Ecto neural progenitor cell (in vitro differentiated cells): ENCODE data around the gene BCL2.
"Not testable (repeated sequence)": the region's sequence is repeated elsewhere in the genome, so short reads cannot be mapped to it uniquely, and the experiment has no call there.

Experiments used
- DNase-seq: peaks from one replicate; pipeline ENCODE4 v3.0.0-alpha.2; 2018; ENCODE audit warnings: low spot score

BCL2 gene

GRCh38 chr18:63319383-63320122 is at the start of gene BCL2:
TSS of gene BCL2 (minus strand) at chr18:63319769.
- peak; percentile 51 for DNase-seq

- DNase-seq: no peak
These were observed 49.0 kb upstream of the BCL2 start for GRCh38 chr18:63368611-63369010.

DNA sequence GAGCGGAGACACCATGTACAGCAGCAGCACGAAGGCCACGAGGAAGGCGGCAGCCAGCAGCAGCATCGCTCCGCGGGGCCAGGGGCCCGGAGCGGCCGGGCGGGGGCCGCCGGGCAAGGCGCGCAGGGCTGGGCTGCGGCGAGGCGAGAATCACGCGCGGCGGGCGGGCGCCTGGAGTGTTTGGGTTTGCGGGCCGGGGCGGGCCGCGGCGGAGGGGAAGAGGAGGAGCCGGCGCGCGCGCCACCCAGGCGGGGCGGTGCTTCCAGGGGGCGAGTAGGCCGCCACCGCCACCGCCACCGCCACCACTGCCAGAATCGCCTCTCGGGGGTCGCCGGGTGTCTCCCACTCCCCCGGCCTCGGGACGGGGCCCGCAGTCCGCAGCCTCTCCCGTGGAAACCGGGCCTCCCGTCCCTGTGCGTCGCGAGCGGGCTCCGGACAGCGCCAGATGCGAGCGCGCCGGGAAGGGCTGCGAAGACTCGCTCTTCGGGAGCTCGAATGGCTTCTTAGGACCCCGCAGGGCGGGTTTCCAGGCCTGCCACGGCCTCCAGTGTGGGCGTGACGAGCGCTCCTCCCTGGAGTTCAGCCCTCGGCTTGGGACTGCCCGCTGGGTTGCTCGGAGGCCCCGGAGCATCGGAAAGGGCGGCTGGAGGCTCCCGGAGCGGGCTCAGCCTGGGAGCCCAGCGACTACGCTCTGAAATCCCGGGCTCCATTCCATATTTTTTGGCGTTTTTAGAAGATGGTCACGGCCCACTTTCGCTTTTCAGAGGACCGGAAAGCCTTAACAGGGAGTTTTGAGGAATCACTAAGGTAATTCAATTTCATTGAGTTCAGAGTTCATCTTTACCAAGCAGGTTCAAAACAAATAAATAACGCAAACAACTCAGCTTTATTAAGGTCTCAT is 47.7 kb upstream of the BCL2 start, which contains the start of gene KDSR:
TSS of gene KDSR (minus strand) at position 154 of the 901 bp plus-strand sequence. CDS start at position 66, 88 bp downstream.
- peak; percentile 96 for DNase-seq

DNA sequence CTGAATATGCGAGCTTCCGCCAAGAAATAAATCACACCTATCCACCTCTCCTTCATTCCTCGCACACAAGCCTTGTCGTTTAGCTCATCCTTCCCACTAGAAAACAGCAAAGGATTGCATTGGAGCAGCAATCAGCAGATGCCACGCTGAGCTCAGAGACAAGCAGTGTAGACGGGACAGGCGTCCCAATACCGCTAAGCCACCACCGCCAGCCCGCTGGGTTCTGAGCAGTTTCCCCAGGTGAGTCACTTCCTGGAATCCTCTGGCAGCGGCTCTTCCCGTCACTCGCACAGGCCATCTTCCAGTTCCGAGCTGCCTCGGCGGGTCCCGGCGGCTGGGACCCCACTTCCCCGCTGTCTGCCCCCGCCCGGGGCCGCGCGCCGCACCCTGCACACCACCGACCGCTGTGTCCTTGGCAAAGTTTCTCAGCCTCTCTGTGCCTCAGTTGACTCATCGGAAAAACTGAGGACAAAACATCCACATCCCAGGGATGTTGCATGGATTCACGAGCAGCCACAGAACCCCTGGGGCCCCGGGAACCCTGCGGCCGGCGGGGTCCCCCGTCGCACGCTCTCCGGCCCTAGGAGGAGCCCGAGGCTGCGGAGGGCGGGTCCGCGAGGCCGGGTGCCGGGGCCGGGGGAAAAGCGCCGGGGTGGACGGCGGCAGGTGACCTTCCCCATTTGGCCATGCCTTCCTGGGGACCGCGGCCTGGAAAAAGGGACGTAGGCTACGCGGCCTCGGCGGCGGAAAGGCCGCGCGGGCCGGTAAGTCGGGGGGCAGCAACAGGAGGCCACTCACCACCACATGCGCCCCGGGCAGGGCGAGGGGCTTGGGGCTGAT is 46.9 kb upstream of the BCL2 start:
- no peak for DNase-seq

GRCh38 chr18:63365876-63366212 is 46.3 kb upstream of the BCL2 start:
- DNase-seq: peak; percentile 46

GRCh38 chr18:63363951-63364350 is 44.4 kb upstream of the BCL2 start:
- no peak for DNase-seq

DNA sequence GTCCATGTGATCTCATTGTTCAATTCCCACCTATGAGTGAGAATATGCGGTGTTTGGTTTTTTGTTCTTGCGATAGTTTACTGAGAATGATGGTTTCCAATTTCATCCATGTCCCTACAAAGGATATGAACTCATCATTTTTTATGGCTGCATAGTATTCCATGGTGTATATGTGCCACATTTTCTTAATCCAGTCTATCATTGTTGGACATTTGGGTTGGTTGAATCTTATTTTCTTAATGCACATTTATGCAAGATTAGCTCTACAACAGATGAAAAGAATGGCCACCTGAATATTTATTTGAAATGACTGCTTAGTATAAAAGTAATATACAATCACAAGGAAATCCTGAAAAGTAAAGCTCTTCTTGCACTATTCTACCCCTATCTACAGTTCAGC is 43.9 kb upstream of the BCL2 start:
- DNase-seq: not testable (repeated sequence)

DNA sequence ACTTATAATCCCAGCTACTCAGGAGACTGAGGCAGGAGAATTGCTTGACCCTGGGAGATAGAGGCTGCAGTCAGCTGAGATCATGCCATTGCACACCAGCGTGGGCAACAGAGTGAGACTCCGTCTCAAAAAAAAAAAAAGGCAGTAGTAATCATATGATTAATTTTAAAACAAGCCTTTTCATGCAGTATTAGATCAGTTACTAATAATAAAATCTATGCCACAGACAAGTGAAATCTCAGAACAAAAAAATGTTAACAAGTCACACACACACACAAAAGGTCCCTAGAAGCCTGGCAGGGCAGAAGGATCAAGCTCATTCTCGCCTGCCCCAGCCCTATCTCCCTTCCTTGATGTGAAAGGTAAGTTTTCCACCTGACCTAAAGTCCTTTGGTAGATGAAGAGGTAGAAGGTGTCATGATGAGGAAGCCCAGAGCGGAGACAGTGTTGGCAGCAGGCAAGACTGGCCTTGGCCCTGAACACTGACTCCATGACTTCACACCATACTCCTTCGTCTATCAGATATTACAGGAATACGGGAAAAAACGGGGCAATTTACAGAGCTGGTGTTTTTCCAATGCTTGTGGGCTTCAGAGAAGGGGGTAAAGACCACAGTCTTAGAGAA is 36.8 kb upstream of the BCL2 start:
- DNase-seq: no peak

GRCh38 chr18:63350230-63350629 is 30.7 kb upstream of the BCL2 start:
- DNase-seq: no peak

DNA sequence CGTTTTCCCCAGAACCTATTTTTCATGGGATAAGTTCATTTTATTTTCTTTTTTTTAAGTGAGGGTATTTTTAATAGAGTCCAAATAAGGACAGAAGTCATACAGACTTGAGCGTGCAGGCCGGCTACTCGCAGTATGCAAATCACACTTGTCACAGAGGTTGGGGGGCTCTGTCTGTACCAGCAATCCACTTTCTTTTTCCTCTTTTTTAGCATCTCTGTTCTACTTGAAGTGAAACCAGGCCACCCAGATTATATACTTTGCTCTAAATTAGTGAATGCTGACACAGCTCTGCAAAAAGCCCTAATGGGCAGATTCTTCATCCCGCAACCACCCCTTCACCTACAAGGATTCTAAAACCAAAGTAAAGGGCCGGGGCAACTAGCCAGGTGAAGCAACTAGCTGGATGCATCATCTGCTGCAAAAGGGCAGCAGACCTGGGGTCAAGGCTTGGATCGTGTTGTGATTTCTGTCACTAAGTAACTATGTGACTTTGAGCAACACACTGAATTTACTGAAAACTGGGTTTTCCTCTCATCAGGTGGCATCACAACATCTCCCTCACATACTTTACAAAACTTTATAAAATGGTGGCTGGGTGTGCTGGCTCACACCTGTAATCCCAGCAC is 29.1 kb upstream of the BCL2 start:
- DNase-seq: no peak

DNA sequence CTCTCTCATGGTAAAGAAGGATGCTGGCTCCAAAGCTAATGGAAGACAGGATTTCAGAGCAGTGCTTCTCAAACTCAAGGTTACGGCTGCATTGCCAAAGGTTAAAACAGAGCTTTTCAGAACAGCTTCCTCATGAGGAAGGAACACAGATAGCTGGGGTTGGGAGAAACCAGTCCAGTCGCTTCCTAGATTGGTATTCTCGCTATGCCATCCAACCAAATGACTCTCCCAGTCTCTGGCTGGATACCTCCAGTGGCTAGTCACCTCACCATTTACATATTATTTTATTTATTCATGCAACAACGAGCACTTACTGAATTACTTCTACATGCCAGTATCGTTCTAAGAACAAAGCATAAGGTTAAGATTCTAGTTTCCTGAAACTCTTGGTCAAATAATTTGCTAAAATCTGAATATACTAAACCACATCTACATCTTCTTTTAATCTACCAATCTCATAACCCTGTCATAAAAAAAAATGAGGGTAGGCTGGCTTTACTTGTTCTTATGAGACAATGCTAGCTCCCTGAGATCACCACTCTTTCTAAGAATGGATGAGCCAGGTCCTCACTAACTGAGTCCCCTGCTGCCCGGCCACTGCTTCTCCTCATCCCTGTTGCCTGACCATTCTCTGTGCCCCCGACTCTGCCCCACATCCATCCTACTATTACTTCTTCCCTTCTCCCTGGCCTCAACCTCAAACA is 27.1 kb upstream of the BCL2 start:
- no peak for DNase-seq

GRCh38 chr18:63346031-63346430 is 26.5 kb upstream of the BCL2 start:
- no peak for DNase-seq

- no peak for DNase-seq
These were observed 25.3 kb upstream of the BCL2 start for GRCh38 chr18:63344918-63345317.

DNA sequence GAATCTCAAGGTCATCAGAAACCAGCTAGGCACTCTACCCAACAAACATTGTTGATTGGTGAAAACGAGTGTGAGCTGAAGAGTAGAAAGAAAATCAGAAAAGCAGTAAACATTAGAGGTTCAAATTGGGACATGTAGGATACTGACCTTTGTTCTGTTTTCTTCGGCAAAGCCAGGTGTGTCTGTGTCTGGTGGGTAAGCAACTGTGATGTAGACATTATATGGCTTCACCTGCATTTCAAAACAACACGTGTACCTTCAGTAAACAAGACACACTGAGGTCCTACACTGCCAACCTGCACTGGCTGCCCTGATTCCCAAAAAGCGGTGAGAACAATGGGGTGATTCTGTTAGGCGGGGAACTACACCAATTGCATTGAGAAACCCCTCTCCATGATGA is 24.7 kb upstream of the BCL2 start:
- DNase-seq: no peak

GRCh38 chr18:63342206-63342605 is 22.6 kb upstream of the BCL2 start:
- DNase-seq: peak; percentile 51

DNA sequence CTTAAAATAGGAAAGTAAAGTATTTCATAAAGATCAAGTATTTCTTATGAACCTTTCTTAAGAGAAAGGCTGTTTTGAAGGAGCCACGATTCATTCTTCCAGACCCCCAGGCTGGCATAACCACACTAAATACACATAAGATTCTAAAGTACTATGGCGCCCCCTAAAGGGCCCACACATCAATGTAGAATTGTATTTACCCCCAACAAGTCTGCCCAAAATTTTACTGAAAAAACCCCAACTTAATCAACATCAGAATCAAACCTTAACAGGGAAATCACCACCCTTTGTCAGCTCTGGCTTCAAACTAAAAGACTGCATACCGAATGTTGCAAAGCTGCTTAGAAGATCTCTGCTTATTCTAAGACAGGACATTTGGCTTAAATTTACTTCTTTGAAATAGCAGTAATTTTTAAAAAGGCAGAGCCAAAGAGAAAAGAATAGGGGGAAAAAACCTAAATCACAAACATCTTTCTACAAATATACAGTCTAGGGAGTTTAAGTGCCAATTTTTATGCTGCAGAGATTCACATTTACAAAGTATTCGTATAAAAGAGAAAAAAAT is 20.4 kb upstream of the BCL2 start:
- peak; percentile 61 for DNase-seq

- DNase-seq: no peak
These were observed 17.0 kb upstream of the BCL2 start for GRCh38 chr18:63336366-63337099.

DNA sequence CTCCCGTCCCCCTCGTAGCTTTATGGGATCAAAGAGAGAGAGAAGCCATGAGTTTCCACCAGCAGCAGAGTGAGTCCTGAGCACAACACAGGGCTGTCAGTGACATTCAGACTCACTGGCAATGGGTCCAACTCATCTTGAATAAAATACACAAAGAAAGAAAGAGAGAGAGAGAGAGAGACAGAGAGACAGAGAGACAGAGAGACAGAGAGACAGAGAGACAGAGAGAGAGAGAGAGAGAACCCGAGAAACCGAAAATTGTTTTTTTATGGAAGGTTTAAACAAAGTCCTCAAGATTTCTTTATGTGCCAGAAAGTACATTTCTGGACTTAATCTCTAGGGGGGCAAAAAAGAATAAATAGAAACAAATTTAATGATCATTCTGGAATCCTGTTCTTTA is 11.5 kb upstream of the BCL2 start:
- no peak for DNase-seq

DNA sequence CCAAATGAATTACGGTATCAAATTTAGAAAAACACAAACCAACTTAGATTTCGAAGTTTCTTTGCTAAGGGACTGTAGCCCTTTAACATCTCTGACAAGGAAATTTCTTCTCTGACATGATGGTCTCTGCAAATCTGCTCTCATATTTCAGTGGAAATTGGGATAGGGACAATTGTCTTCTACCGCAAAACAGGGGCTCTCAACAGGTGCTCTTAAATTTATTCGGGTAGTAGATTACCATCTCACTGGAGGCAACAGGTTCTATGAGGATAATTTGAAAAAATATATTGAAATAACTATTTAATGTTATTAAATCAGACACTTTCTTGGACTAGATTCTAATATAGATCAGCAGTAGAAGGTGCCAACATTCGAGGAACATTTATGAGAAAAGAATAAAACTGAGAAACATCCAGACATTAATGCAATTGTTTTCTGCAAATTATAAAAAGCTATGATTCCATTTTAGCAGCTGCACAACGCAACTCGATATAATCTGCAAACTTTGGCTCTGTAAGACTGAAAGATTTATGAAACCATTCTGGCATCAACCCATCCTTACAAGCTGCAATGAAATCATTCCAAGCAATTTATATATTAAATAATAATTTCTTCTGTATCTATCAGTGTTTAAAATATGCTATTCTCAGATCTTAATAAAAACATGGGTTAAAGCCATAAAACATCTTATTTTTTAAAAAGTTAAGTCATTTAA is 10.0 kb upstream of the BCL2 start:
- DNase-seq: no peak
